ENCODE measurements around the gene DIRAS1. TPM values are rescaled to one million over a fixed set of nuclear protein-coding genes. Genes with fewer than 3 reads are reported as not detected.

Gene DIRAS1
- total and polyA plus RNA-seq, 2 donors (not counting 3 experiments of a cell fraction or from before 2014, with no cell fraction given): 0.09 to 0.17 TPM

DNA sequence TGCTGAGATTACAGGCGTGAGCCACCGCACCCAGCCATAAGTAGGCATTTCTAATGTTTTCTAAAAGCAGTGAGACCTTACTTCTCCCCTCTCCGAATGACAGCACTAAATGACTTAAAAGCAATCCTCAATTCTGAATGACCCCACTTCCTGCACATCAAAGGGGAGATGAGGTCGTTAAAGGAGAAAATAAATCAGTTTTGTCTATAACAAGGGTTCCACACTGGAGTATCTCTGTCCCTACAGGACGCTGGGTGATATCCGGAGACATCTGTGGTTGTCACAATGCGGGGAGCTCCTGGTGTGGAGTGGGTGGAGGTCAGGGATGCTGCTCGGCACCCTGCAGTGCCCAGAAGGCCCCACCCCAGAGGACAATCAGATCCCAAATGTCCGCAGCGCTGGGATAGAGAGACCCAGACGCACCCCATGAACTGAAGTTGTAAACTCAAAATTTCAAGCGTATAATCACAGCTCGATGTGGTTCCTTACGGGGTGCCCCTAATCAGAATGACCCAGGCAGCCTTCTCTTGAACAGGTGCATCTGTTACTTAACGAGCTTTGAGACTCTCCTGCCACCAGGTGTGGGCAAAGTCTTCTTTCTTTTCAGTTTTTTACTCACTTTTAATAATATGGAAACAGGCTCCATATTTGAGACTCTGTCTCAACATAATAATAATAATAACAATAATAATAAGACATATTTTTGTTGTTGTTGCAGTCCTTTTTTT lies 21.6 kb downstream of the DIRAS1 start:
- TF ChIP-seq GATA2 (IDR thresholded peaks at IDR 0.05; ENCODE audit: insufficient read depth, insufficient read length, low read depth, low read length): no peak
- no peak for TF ChIP-seq FOS (IDR thresholded peaks at IDR 0.05; ENCODE audit: borderline replicate concordance, insufficient read depth, low read length)
- TF ChIP-seq CTCF (IDR thresholded peaks at IDR 0.05; ENCODE audit: extremely low read depth in 1 of 2, insufficient read depth in 1 of 2, low read depth in 1 of 2, low read length in 2 of 2): no peak
- no peak for TF ChIP-seq POLR2AphosphoS5 (IDR thresholded peaks at IDR 0.05; ENCODE audit: insufficient read depth, low read depth, low read length)
- TF ChIP-seq JUN (IDR thresholded peaks at IDR 0.05; ENCODE audit: borderline replicate concordance, insufficient read depth, insufficient read length, low read depth): no peak
- no peak for TF ChIP-seq POLR2A (IDR thresholded peaks at IDR 0.05; ENCODE audit: low read depth, low read length)
- TF ChIP-seq, protein P1, sequence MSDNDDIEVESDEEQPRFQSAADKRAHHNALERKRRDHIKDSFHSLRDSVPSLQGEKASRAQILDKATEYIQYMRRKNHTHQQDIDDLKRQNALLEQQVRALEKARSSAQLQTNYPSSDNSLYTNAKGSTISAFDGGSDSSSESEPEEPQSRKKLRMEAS (IDR thresholded peaks at IDR 0.05; ENCODE audit: insufficient read depth, insufficient read length): no peak
- no peak for TF ChIP-seq EZH2 (IDR thresholded peaks at IDR 0.05; ENCODE audit: borderline replicate concordance, low read depth, low read length, severe bottlenecking)
- no peak for TF ChIP-seq MYC (IDR thresholded peaks at IDR 0.05; ENCODE audit: low read depth, low read length)
- H2AFZ ChIP-seq (ENCODE audit: low read depth, low read length): no peak overlapping the region
- FAIRE-seq: no peak
- H3K9ac ChIP-seq (replicated peaks; ENCODE audit: extremely low read depth, insufficient read depth, low read length): no peak overlapping the region
- BruUV-seq (replicated peaks): no TSS peak
- CTCF ChIA-PET: interaction anchor here (1.0 to 2.0 kb wide), 2 partner anchors 9 to 51 kb away, joined by 3 to 7 read pairs; no protein-coding TSS in a partner anchor
- no peaks in the 10 kb centered on the region for H3K36me3 ChIP-seq (ENCODE audit: control insufficient read depth in 2 of 2, extremely low read depth in 1 of 2, insufficient read depth in 2 of 2, low read length in 2 of 2)
- no peak overlapping the region for H3K27ac ChIP-seq (ENCODE audit: insufficient read depth, low read depth, low read length)
- H3K79me2 ChIP-seq (ENCODE audit: control insufficient read depth, insufficient read depth, low read length): no peaks in the 10 kb centered on the region
- intact Hi-C loops (cut with micrococcal nuclease) (no loop called here), dilution Hi-C loops (cut with MboI; ENCODE audit: extremely low pct_ligation_motif_present, low sequenced_read_pairs) (loop anchor here (10.0 kb wide), 1 partner anchor 55 kb away; no protein-coding TSS in a partner anchor)
- H3K9me1 ChIP-seq (replicated peaks; ENCODE audit: control insufficient read depth, extremely low read depth, insufficient read depth, low read length): no peaks in the 10 kb centered on the region
- no peak overlapping the region for H3K4me3 ChIP-seq (replicated peaks in 1 of 3; ENCODE audit: insufficient read depth in 1 of 3, low read depth in 1 of 3, low read length in 3 of 3)
- H3K4me2 ChIP-seq (ENCODE audit: insufficient read depth, low read length): no peak overlapping the region
- peaks cover 20 to 25% of the 10 kb centered on the region in 2 experiments for H3K27me3 ChIP-seq (ENCODE audit: control insufficient read depth in 2 of 2, insufficient read depth in 2 of 2, low read length in 2 of 2)
- no peaks in the 10 kb centered on the region for H4K20me1 ChIP-seq (replicated peaks; ENCODE audit: control insufficient read depth, extremely low read depth, insufficient read depth, low read length)
- no peak for DNase-seq (ENCODE audit: low read depth, low spot score)
- no peaks in the 10 kb centered on the region for H3K9me3 ChIP-seq (replicated peaks; ENCODE audit: control insufficient read depth, insufficient read depth, low read length)
- POLR2A ChIA-PET: no interaction called here
- H3K4me1 ChIP-seq (ENCODE audit: control insufficient read depth, extremely low read depth, insufficient read depth, low read length): peaks cover 10% of the 10 kb centered on the region
